ENCODE measurements around the gene S100A16.

DNA sequence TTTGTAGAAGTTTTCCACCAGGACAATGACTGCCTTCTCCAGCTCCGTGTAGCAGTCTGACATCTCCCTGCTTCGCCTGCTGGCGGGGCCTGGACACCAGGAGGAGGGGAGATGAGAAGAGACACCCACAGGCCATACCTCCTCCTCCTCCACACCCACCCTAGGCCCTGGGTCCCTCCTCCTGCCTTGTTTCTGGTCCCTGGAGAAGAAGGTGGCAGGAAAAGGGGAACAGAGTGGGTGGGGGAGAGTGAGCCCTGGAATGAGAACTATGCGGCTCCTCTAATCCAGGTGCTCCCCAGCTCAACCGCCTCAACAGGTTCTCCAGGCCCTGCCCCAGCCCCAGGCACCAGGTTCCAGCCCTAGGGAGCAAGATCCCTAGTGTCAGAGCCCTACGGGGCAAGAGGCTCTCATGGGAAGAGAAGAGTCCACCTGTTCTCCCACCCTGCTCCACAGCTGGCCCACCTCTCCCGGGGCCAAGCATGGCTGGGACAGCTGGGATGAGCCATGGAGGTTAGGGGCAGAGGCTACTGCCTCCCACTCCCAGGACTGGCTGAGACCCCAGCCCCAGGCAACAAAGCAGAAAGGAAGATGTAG lies 4.8 kb downstream of the S100A16 start:
- TF ChIP-seq EP300 (IDR thresholded peaks at IDR 0.05) (no peak), CTCF (IDR thresholded peaks at IDR 0.05) (peak in 3 of 6 experiments; percentile 6 to 15 (median 10)), POLR2A (IDR thresholded peaks at IDR 0.05) (no peak), POLR2AphosphoS5 (IDR thresholded peaks at IDR 0.05) (peak in 1 of 2 donors; percentile 16)
